Measurements from ENCODE around the gene RAD23A.

Gene RAD23A

GRCh38 chr19:12945479-12946091 lies at the start of gene RAD23A:
TSS of gene RAD23A (plus strand) at chr19:12945862. CDS start at chr19:12945949, 87 bp downstream.
- TF ChIP-seq CTCF (IDR thresholded peaks at IDR 0.05) (no peak), ZFX (IDR thresholded peaks at IDR 0.05; ENCODE audit: borderline replicate concordance) (no peak)

GRCh38 chr19:12896460-12896859 lies 49.2 kb upstream of the RAD23A start:
- TF ChIP-seq ZFX (IDR thresholded peaks at IDR 0.05; ENCODE audit: borderline replicate concordance) (no peak), CTCF (IDR thresholded peaks at IDR 0.05) (no peak)
- no peak overlapping the region for H3K27ac ChIP-seq

More at GRCh38 chr19:12945479-12946091, at the start of gene RAD23A:
- H3K27ac ChIP-seq = peak within 1 kb of the TSS; percentile 93

- no peak overlapping the region for H3K27ac ChIP-seq
- TF ChIP-seq ZFX (IDR thresholded peaks at IDR 0.05; ENCODE audit: borderline replicate concordance) = no peak
- TF ChIP-seq CTCF (IDR thresholded peaks at IDR 0.05) = no peak
Measured at GRCh38 chr19:12899891-12900518, 45.7 kb upstream of the RAD23A start.

GRCh38 chr19:12907166-12907565 lies 38.5 kb upstream of the RAD23A start:
- H3K27ac ChIP-seq = no peak overlapping the region
- TF ChIP-seq ZFX (IDR thresholded peaks at IDR 0.05; ENCODE audit: borderline replicate concordance) (no peak), CTCF (IDR thresholded peaks at IDR 0.05) (no peak)

GRCh38 chr19:12912571-12912970 lies 33.1 kb upstream of the RAD23A start:
- peak overlapping the region; percentile 78 for H3K27ac ChIP-seq
- no peak for TF ChIP-seq ZFX (IDR thresholded peaks at IDR 0.05; ENCODE audit: borderline replicate concordance)
- TF ChIP-seq CTCF (IDR thresholded peaks at IDR 0.05) = no peak

GRCh38 chr19:12913011-12913561 lies 32.6 kb upstream of the RAD23A start:
- TF ChIP-seq ZFX (IDR thresholded peaks at IDR 0.05; ENCODE audit: borderline replicate concordance) = no peak
- TF ChIP-seq CTCF (IDR thresholded peaks at IDR 0.05) = no peak

More at GRCh38 chr19:12913011-12913561, 32.6 kb upstream of the RAD23A start:
- H3K27ac ChIP-seq = peak overlapping the region; percentile 78
